BE2C (cell line): ENCODE data around the gene EPPIN.

ENCODE experiments used
- DNase-seq: peaks from one replicate; pipeline ENCODE4 v3.0.0-alpha.2; 2020
- H3K27me3 ChIP-seq: fragments of 250-450 bp; sonication (Bioruptor Pico); 2 replicates; pipeline ENCODE4 v1.5.1; 2020; ENCODE audit warnings: mild to moderate bottlenecking
- H3K36me3 ChIP-seq: fragments of 250-450 bp; sonication (Bioruptor Pico); 2 replicates; pipeline ENCODE4 v1.5.1; 2020; ENCODE audit warnings: mild to moderate bottlenecking
- H3K4me1 ChIP-seq: fragments of 250-450 bp; sonication (Bioruptor Pico); 2 replicates; pipeline ENCODE4 v1.5.1; 2020
- H3K4me3 ChIP-seq: 2 replicates; pipeline ENCODE4 v1.5.1; 2011; ENCODE audit warnings: low read depth, low read length
- H3K9me3 ChIP-seq: fragments of 250-450 bp; sonication (Bioruptor Pico); 2 replicates; pipeline ENCODE4 v1.5.1; 2020
- TF ChIP-seq, protein P1 (sequence below): IDR thresholded peaks from 2 replicates; pipeline ENCODE4 v1.5.1; 2012; ENCODE audit warnings: mild to moderate bottlenecking, low read depth, low read length

Gene EPPIN

GRCh38 chr20:45496166-45496565 is 51.0 kb downstream of the EPPIN start:
- H3K27me3 ChIP-seq: peaks cover 52% of the 10 kb centered on the region
- TF ChIP-seq, protein P1, sequence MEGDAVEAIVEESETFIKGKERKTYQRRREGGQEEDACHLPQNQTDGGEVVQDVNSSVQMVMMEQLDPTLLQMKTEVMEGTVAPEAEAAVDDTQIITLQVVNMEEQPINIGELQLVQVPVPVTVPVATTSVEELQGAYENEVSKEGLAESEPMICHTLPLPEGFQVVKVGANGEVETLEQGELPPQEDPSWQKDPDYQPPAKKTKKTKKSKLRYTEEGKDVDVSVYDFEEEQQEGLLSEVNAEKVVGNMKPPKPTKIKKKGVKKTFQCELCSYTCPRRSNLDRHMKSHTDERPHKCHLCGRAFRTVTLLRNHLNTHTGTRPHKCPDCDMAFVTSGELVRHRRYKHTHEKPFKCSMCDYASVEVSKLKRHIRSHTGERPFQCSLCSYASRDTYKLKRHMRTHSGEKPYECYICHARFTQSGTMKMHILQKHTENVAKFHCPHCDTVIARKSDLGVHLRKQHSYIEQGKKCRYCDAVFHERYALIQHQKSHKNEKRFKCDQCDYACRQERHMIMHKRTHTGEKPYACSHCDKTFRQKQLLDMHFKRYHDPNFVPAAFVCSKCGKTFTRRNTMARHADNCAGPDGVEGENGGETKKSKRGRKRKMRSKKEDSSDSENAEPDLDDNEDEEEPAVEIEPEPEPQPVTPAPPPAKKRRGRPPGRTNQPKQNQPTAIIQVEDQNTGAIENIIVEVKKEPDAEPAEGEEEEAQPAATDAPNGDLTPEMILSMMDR: no peak
- no peaks in the 10 kb centered on the region for H3K36me3 ChIP-seq
- DNase-seq: no peak
- no peaks in the 10 kb centered on the region; the same call in 1 of the 2 replicates for H3K9me3 ChIP-seq
- no peak overlapping the region for H3K4me3 ChIP-seq
- H3K4me1 ChIP-seq: no peaks in the 10 kb centered on the region

GRCh38 chr20:45495501-45495941 is 51.7 kb downstream of the EPPIN start:
- TF ChIP-seq, protein P1: no peak
- DNase-seq: no peak
- H3K4me3 ChIP-seq: no peak overlapping the region
- peaks cover 45% of the 10 kb centered on the region for H3K27me3 ChIP-seq
- H3K4me1 ChIP-seq: no peaks in the 10 kb centered on the region
- no peaks in the 10 kb centered on the region; the same call in 1 of the 2 replicates for H3K9me3 ChIP-seq
- H3K36me3 ChIP-seq: no peaks in the 10 kb centered on the region
